GM12878 (cell line): ENCODE measurements around the gene UTP4. TPM values are rescaled to one million over a fixed set of nuclear protein-coding genes. Genes with fewer than 3 reads are reported as not detected.

Source experiments
- ATF2 ChIP-seq: IDR thresholded peaks from 2 replicates; pipeline ENCODE4 v1.6.1; 2012; ENCODE audit warnings: low read length, inconsistent platforms
- BMI1 ChIP-seq: fragments of 450-650 bp; IDR thresholded peaks from 2 replicates; pipeline ENCODE4 v1.6.1; 2016; ENCODE audit warnings: mild to moderate bottlenecking, moderate library complexity, borderline replicate concordance
- ELK1 ChIP-seq: IDR thresholded peaks from 2 replicates; pipeline ENCODE4 v1.6.1; 2012; ENCODE audit warnings: low read depth, low read length, improper control_type of control experiment
- HDAC2 ChIP-seq: fragments of 200-600 bp; sonication (generic); IDR thresholded peaks from 2 replicates; pipeline ENCODE4 v1.6.1; 2017
- JUNB ChIP-seq: IDR thresholded peaks from 2 replicates; pipeline ENCODE4 v1.6.1; 2016; ENCODE audit warnings: antibody characterized with exemption, mild to moderate bottlenecking
- NRF1 ChIP-seq: conservative IDR thresholded peaks from 2 replicates; pipeline ENCODE4 v1.6.1; 2011; ENCODE audit warnings: mild to moderate bottlenecking, low read depth, low read length, improper control_type of control experiment
- RCOR1 ChIP-seq: conservative IDR thresholded peaks from 2 replicates; pipeline ENCODE4 v1.6.1; 2012; ENCODE audit warnings: low read depth, low read length, improper control_type of control experiment
- RELB ChIP-seq: fragments of 450-650 bp; IDR thresholded peaks from 2 replicates; pipeline ENCODE4 v1.6.1; 2017; ENCODE audit warnings: low read depth, mild to moderate bottlenecking, moderate library complexity
- SIN3A ChIP-seq: IDR thresholded peaks from 2 replicates; pipeline ENCODE4 v1.6.1; 2012; ENCODE audit warnings: low read depth, low read length, improper control_type of control experiment
- SKIL ChIP-seq: fragments of 450-650 bp; IDR thresholded peaks from 2 replicates; pipeline ENCODE4 v1.6.1; 2017; ENCODE audit warnings: mild to moderate bottlenecking, low read depth, inconsistent platforms; ENCODE audit not compliant: poor library complexity, severe bottlenecking
- TAF1 ChIP-seq: IDR thresholded peaks from 2 replicates; pipeline ENCODE4 v1.6.1; 2011; ENCODE audit warnings: mild to moderate bottlenecking, low read depth, low read length, borderline replicate concordance
- TCF7 ChIP-seq: IDR thresholded peaks from 2 replicates; pipeline ENCODE4 v1.6.1; 2014; ENCODE audit warnings: antibody characterized with exemption, borderline replicate concordance
- YY1 ChIP-seq: IDR thresholded peaks from 2 replicates; pipeline ENCODE4 v1.6.1; 2011; ENCODE audit warnings: low read depth, mild to moderate bottlenecking, low read length
- ZBTB4 ChIP-seq: fragments of 450-650 bp; formaldehyde crosslinking; IDR thresholded peaks from 2 replicates; pipeline ENCODE4 v1.4.0; 2022; ENCODE audit warnings: mild to moderate bottlenecking, moderate library complexity
- ZNF384 ChIP-seq: IDR thresholded peaks from 2 replicates; pipeline ENCODE4 v1.6.1; 2012; ENCODE audit warnings: low read depth, mild to moderate bottlenecking, low read length, improper control_type of control experiment, borderline replicate concordance
- ZZZ3 ChIP-seq: IDR thresholded peaks from 2 replicates; pipeline ENCODE4 v1.6.1; 2011; ENCODE audit warnings: low read depth; ENCODE audit not compliant: control insufficient read depth, insufficient read length
- polyA plus RNA-seq, 11 experiments: library from polyadenylated mRNA; depleted of rRNA in 4 of 11; unstranded in 6 of 11; stranded (reverse) in 5 of 11; fragments of >200 nt; fragmentation: Nextera tagmentation in 4 of 11; fragmentation: Illumina TruSeq in 1 of 11; extraction: Ambion mirVana in 4 of 11; extraction: Trizol in 1 of 11; gene quantifications; 1 replicate in 1 of 11; 2 replicates in 10 of 11; pipeline versions ENCODE4 v1.2.1 to v1.2.3, GENCODE V29; 2011 to 2016; ENCODE audit warnings: inconsistent platforms in 2 of 11, missing spikeins in 2 of 11, low read depth in 1 of 11
- total RNA-seq, 4 experiments: library from RNA; depleted of rRNA in 3 of 4; stranded (reverse); fragments of >200 nt in 3 of 4; fragmentation: Illumina TruSeq in 1 of 4; extraction: Trizol in 1 of 4; gene quantifications; 2 replicates each; pipeline versions ENCODE4 v1.2.1 to v1.2.3, GENCODE V29; 2013 to 2021

The UTP4 gene
- total and polyA plus RNA-seq, 10 of the 15 experiments (the other 5 are each of a cell fraction or from before 2014, with no cell fraction given): 32.5 to 131 (median 84.0) TPM

- no peak for TF ChIP-seq ZBTB4 (CRISPR knock-in tag)
- no peak for TF ChIP-seq ZNF384
- no peak for TF ChIP-seq TCF7
- TF ChIP-seq RCOR1: peak; percentile 93; the same call in 1 of the 2 replicates
- peak; percentile 93 for TF ChIP-seq RELB
- TF ChIP-seq ELK1: 0 out of 2 replicates have a peak, but pooled peaks have one; percentile 31
- TF ChIP-seq BMI1: 0 out of 2 replicates have a peak, but pooled peaks have one; percentile 55
- 0 out of 2 replicates have a peak, but pooled peaks have one; percentile 42 for TF ChIP-seq SIN3A
- 0 out of 2 replicates have a peak, but pooled peaks have one; percentile 16 for TF ChIP-seq NRF1
- peak; percentile 36; the same call in 1 of the 2 replicates for TF ChIP-seq JUNB
- peak; percentile 38; the same call in 1 of the 2 replicates for TF ChIP-seq YY1
- TF ChIP-seq ZZZ3: no peak
- peak; percentile 67 for TF ChIP-seq SKIL
- peak; percentile 54; the same call in 1 of the 2 replicates for TF ChIP-seq ATF2
- no peak for TF ChIP-seq HDAC2
- peak; percentile 66; the same call in 1 of the 2 replicates for TF ChIP-seq TAF1
These were observed 54.4 kb downstream of the UTP4 start, which contains the start of gene SNTB2 (continued) for GRCh38 chr16:69186642-69187445.
